ENCODE results near the gene IFNL1.

DNA sequence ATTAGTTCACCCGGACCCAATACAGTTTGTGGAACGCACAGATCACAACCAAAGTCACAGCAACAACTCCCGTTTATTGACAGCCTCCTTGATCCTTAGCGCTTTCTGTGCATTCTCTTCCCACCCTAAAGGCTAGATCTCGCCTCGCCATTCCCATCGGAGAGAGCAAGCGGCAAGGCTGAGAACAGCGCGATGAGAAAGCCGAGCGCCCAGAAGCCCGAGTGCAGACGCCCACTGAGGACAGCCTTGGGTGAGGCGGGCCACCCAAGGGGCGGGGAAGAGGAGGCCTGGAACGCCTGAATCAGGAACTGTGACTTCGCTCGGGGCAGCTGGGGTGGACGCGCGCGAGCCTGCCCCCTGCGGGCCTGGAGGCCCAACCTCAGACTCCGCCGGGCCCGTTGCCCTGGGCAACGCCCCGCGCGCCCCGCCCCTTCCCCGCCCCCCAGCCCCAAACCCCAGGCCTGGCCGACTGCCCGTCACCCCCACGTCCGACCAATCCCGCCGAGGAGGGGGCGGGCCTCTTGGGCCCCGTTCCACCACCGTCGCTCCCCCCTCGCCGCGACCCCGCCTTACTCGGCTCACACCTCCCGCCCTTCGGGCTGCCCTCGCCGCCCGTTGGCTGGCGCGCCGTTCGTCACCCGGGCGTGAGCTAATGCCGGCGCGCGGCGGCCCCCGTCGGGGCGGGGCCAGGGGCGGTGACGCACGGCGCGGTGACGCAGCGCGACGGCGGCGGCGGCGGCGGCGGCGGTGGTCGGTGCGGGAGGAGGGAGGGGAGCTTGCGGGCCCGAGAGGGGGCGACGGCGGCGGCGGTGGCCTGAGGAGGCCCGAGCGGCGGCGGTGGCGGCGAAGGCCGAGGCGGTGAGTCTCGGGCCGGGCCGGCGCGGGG is 45.8 kb downstream of the IFNL1 start, which contains the start of gene SAMD4B:
- TF ChIP-seq, protein P1, sequence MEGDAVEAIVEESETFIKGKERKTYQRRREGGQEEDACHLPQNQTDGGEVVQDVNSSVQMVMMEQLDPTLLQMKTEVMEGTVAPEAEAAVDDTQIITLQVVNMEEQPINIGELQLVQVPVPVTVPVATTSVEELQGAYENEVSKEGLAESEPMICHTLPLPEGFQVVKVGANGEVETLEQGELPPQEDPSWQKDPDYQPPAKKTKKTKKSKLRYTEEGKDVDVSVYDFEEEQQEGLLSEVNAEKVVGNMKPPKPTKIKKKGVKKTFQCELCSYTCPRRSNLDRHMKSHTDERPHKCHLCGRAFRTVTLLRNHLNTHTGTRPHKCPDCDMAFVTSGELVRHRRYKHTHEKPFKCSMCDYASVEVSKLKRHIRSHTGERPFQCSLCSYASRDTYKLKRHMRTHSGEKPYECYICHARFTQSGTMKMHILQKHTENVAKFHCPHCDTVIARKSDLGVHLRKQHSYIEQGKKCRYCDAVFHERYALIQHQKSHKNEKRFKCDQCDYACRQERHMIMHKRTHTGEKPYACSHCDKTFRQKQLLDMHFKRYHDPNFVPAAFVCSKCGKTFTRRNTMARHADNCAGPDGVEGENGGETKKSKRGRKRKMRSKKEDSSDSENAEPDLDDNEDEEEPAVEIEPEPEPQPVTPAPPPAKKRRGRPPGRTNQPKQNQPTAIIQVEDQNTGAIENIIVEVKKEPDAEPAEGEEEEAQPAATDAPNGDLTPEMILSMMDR (IDR thresholded peaks at IDR 0.05), result peak; percentile 52 to 76 (median 76)
- peak; percentile 88 to 94 (median 92) for TF ChIP-seq POLR2AphosphoS5 (IDR thresholded peaks at IDR 0.05)
